Measurements from ENCODE around the gene TENM4.
"Not testable (repeated sequence)": the region's sequence is repeated elsewhere in the genome, so short reads cannot be mapped to it uniquely, and the experiment has no call there.

DNA sequence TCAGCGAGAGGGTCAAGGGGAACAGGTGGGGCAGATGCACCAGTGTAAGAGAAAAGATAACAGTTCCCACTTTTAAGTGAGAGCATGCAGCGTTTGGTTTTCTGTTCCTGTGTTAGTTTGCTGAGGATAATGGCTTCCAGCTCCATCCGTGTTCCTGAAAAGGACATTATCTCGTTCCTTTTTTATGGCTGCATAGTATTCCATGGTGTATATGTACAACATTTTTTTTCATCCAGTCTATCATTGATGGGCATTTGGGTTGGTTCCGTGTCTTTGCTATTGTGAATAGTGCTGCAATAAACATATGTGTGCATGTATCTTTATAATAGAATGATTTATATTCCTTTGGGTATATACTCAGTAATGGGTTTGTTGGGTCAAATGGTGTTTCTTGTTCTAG is 218.7 kb downstream of the TENM4 start:
- TF ChIP-seq, protein P1, sequence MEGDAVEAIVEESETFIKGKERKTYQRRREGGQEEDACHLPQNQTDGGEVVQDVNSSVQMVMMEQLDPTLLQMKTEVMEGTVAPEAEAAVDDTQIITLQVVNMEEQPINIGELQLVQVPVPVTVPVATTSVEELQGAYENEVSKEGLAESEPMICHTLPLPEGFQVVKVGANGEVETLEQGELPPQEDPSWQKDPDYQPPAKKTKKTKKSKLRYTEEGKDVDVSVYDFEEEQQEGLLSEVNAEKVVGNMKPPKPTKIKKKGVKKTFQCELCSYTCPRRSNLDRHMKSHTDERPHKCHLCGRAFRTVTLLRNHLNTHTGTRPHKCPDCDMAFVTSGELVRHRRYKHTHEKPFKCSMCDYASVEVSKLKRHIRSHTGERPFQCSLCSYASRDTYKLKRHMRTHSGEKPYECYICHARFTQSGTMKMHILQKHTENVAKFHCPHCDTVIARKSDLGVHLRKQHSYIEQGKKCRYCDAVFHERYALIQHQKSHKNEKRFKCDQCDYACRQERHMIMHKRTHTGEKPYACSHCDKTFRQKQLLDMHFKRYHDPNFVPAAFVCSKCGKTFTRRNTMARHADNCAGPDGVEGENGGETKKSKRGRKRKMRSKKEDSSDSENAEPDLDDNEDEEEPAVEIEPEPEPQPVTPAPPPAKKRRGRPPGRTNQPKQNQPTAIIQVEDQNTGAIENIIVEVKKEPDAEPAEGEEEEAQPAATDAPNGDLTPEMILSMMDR (IDR thresholded peaks at IDR 0.05), result not testable (repeated sequence)
- not testable (repeated sequence) for TF ChIP-seq POLR2A (IDR thresholded peaks at IDR 0.05)
